ENCODE measurements around the gene ACKR4.
"Not testable (repeated sequence)": the region's sequence is repeated elsewhere in the genome, so short reads cannot be mapped to it uniquely, and the experiment has no call there.

ACKR4 gene

GRCh38 chr3:132596816-132597433 lies at the start of gene ACKR4:
ACKR4 (plus strand) TSS chr3:132597270; CDS start chr3:132600398, 3,128 bp downstream.
- DNase-seq (ENCODE audit: low spot score) = no peak

GRCh38 chr3:132549169-132549568 lies 47.9 kb upstream of the ACKR4 start:
- no peak for DNase-seq (ENCODE audit: low spot score)

- DNase-seq (ENCODE audit: low spot score) = no peak
These were observed 47.0 kb upstream of the ACKR4 start for GRCh38 chr3:132549890-132550578.

GRCh38 chr3:132550579-132551305 lies 46.3 kb upstream of the ACKR4 start:
- no peak for DNase-seq (ENCODE audit: low spot score)

GRCh38 chr3:132553826-132554225 lies 43.2 kb upstream of the ACKR4 start:
- no peak for DNase-seq (ENCODE audit: low spot score)

GRCh38 chr3:132554437-132554836 lies 42.6 kb upstream of the ACKR4 start:
- no peak for DNase-seq (ENCODE audit: low spot score)

GRCh38 chr3:132555306-132556035 lies 41.6 kb upstream of the ACKR4 start:
- no peak for DNase-seq (ENCODE audit: low spot score)

GRCh38 chr3:132556036-132556386 lies 41.1 kb upstream of the ACKR4 start:
- DNase-seq (ENCODE audit: low spot score) = not testable (repeated sequence)

GRCh38 chr3:132556508-132557159 lies 40.4 kb upstream of the ACKR4 start:
- no peak for DNase-seq (ENCODE audit: low spot score)

- no peak for DNase-seq (ENCODE audit: low spot score)
These were observed 36.1 kb upstream of the ACKR4 start for GRCh38 chr3:132561003-132561402.

GRCh38 chr3:132563420-132564069 lies 33.5 kb upstream of the ACKR4 start:
- DNase-seq (ENCODE audit: low spot score) = no peak

- DNase-seq (ENCODE audit: low spot score) = no peak
These were observed 33.0 kb upstream of the ACKR4 start for GRCh38 chr3:132564070-132564465.

- no peak for DNase-seq (ENCODE audit: low spot score)
These were observed 28.6 kb upstream of the ACKR4 start for GRCh38 chr3:132568422-132568821.

GRCh38 chr3:132569153-132569552 lies 27.9 kb upstream of the ACKR4 start:
- DNase-seq (ENCODE audit: low spot score) = no peak

- no peak for DNase-seq (ENCODE audit: low spot score)
These were observed 27.5 kb upstream of the ACKR4 start for GRCh38 chr3:132569580-132569979.

- no peak for DNase-seq (ENCODE audit: low spot score)
These were observed 27.1 kb upstream of the ACKR4 start for GRCh38 chr3:132570016-132570415.

GRCh38 chr3:132573797-132574211 lies 23.3 kb upstream of the ACKR4 start:
- no peak for DNase-seq (ENCODE audit: low spot score)

GRCh38 chr3:132587401-132587800 lies 9.7 kb upstream of the ACKR4 start:
- no peak for DNase-seq (ENCODE audit: low spot score)

- no peak for DNase-seq (ENCODE audit: low spot score)
These were observed 4.9 kb upstream of the ACKR4 start for GRCh38 chr3:132592216-132592615.

- no peak for DNase-seq (ENCODE audit: low spot score)
These were observed 3.7 kb upstream of the ACKR4 start for GRCh38 chr3:132593241-132593946.

- DNase-seq (ENCODE audit: low spot score) = no peak
These were observed 3.1 kb upstream of the ACKR4 start for GRCh38 chr3:132593947-132594323.
